B cell (primary cell): Measurements from ENCODE around the gene LRRC4C. TPM values are rescaled to one million over a fixed set of nuclear protein-coding genes. Genes with fewer than 3 reads are reported as not detected.

Experiments used
- ATAC-seq: fragments of 200-7000 bp; cut with Tn5 transposase; one replicate; pipeline ENCODE4 v1.10.0; 2021; ENCODE audit warnings: low read depth, mild to moderate bottlenecking, moderate number of reproducible peaks, moderate library complexity
- CTCF ChIA-PET: fragments of 350-600 bp; sonication (Branson Sonifier 250); formaldehyde crosslinking; loops from one replicate; lab custom pipeline; 2021; ENCODE audit warnings: antibody characterized with exemption, inconsistent platforms; lab: Charles Lee
- POLR2A ChIA-PET: fragments of 350-600 bp; sonication (Branson Sonifier 250); formaldehyde crosslinking; loops from one replicate; lab custom pipeline; 2021; ENCODE audit warnings: antibody characterized with exemption; lab: Charles Lee
- DNase-seq: peaks from one replicate; pipeline ENCODE4 v3.0.0; 2013
- H2AFZ ChIP-seq: 2 replicates; pipeline ENCODE4 v1.6.1; 2012; ENCODE audit warnings: mild to moderate bottlenecking, low read depth, low read length; ENCODE audit not compliant: insufficient read depth, poor library complexity, severe bottlenecking
- H3K27ac ChIP-seq, 2 donors: 1 replicate in 1 of 2; 2 replicates in 1 of 2; pipeline ENCODE4 v1.5.1; 2012 to 2013; ENCODE audit warnings: low read length in 2 of 2, mild to moderate bottlenecking in 2 of 2, moderate library complexity in 1 of 2
- H3K27me3 ChIP-seq, 4 experiments: fragments of 200-600 bp in 1 of 4; sonication (generic) in 1 of 4; replicated peaks in 1 of 4; 1 replicate in 2 of 4; 2 replicates in 2 of 4; pipeline versions ENCODE4 v1.6.1 to v1.7.0; 2013 to 2016; ENCODE audit warnings: low read length in 3 of 4, mild to moderate bottlenecking in 2 of 4, mixed read lengths in 1 of 4, moderate library complexity in 1 of 4; ENCODE audit not compliant: insufficient read depth in 4 of 4, control insufficient read depth in 3 of 4; ENCODE audit errors: control extremely low read depth in 1 of 4
- H3K36me3 ChIP-seq, 2 experiments: replicated peaks in 1 of 2; 1 replicate in 1 of 2; 2 replicates in 1 of 2; pipeline versions ENCODE4 v1.6.1 to v1.7.1; 2013; ENCODE audit warnings: low read length in 1 of 2; ENCODE audit not compliant: insufficient read depth in 2 of 2, control insufficient read depth in 1 of 2; ENCODE audit errors: control extremely low read depth in 1 of 2, extremely low read depth in 1 of 2
- H3K4me1 ChIP-seq, 2 donors: fragments of 200-600 bp in 1 of 2; sonication (generic) in 1 of 2; 1 replicate in 1 of 2; 2 replicates in 1 of 2; pipeline versions ENCODE4 v1.5.1 to v1.6.1; 2013 to 2017; ENCODE audit warnings: low read length in 2 of 2; ENCODE audit not compliant: control insufficient read depth in 2 of 2, insufficient read depth in 2 of 2
- H3K4me2 ChIP-seq: replicated peaks from 2 replicates; pipeline ENCODE3; 2012; ENCODE audit warnings: mild to moderate bottlenecking, low read depth, low read length; ENCODE audit not compliant: poor library complexity, severe bottlenecking
- H3K4me3 ChIP-seq, 5 experiments: fragments of 200-600 bp in 1 of 5; sonication (generic) in 1 of 5; 1 replicate in 3 of 5; 2 replicates in 2 of 5; pipeline versions ENCODE4 v1.5.1 to v1.7.0; 2011 to 2016; ENCODE audit warnings: low read length in 4 of 5, mild to moderate bottlenecking in 4 of 5, low read depth in 2 of 5, control low read depth in 1 of 5, moderate library complexity in 1 of 5; ENCODE audit not compliant: insufficient read depth in 1 of 5; ENCODE audit errors: control extremely low read depth in 1 of 5, extremely low read depth in 1 of 5
- H3K79me2 ChIP-seq: fragments of 200-600 bp; sonication (generic); one replicate; pipeline ENCODE4 v1.6.0; 2016; ENCODE audit warnings: low read length; ENCODE audit not compliant: control insufficient read depth, insufficient read depth
- H3K9ac ChIP-seq: fragments of 200-600 bp; sonication (generic); 2 replicates; pipeline ENCODE4 v1.6.1; 2017; ENCODE audit warnings: mild to moderate bottlenecking, low read length, moderate library complexity
- H3K9me3 ChIP-seq, 3 donors: one replicate each; pipeline versions ENCODE4 v1.6.1 to v1.7.1; 2013; ENCODE audit warnings: low read length in 2 of 3; ENCODE audit not compliant: control insufficient read depth in 2 of 3, insufficient read depth in 1 of 3; ENCODE audit errors: control extremely low read depth in 1 of 3
- H4K20me1 ChIP-seq: 2 replicates; pipeline ENCODE4 v1.6.0; 2012; ENCODE audit warnings: mild to moderate bottlenecking, low read length; ENCODE audit not compliant: insufficient read depth, control insufficient read depth, poor library complexity, severe bottlenecking
- H3K27ac Mint-ChIP-seq: one replicate; pipeline ENCODE4 v1.8.0; 2021; ENCODE audit warnings: mixed read lengths
- H3K27me3 Mint-ChIP-seq: one replicate; pipeline ENCODE4 v1.8.0; 2021; ENCODE audit warnings: mixed read lengths
- H3K4me1 Mint-ChIP-seq: one replicate; pipeline ENCODE4 v1.8.0; 2021; ENCODE audit warnings: mixed read lengths
- H3K4me3 Mint-ChIP-seq: one replicate; pipeline ENCODE4 v1.8.0; 2021; ENCODE audit warnings: mixed read lengths
- H3K9me3 Mint-ChIP-seq: one replicate; pipeline ENCODE4 v1.8.0; 2022; ENCODE audit warnings: mixed read lengths; ENCODE audit not compliant: insufficient read depth
- CTCF ChIP-seq: fragments of 200-600 bp; IDR thresholded peaks from one replicate; pipeline ENCODE4 v1.8.0; 2022; ENCODE audit warnings: antibody characterized with exemption, mild to moderate bottlenecking
- EZH2 ChIP-seq: IDR thresholded peaks from 2 replicates; pipeline ENCODE4 v1.6.1; 2012; ENCODE audit warnings: borderline replicate concordance, low read depth, mild to moderate bottlenecking, moderate library complexity, low read length; ENCODE audit not compliant: insufficient read depth, poor library complexity, severe bottlenecking
- WGBS: methylation state at CpG from one replicate; pipeline ENCODE4 v1.1.5; 2013; ENCODE audit warnings: missing lambda C conversion rate; ENCODE audit not compliant: insufficient coverage; 5-methylcytosine and 5-hydroxymethylcytosine counted together
- intact Hi-C: fragments of 100-400 bp; cut with micrococcal nuclease; formaldehyde crosslinking; loops from one replicate; pipeline ENCODE4 v1.10.0; 2022
- polyA plus RNA-seq: library from polyadenylated mRNA; depleted of rRNA; stranded (reverse); fragments of >200 nt; gene quantifications from 2 replicates; pipeline ENCODE4 v1.2.3, GENCODE V29; 2012
- total RNA-seq, 2 donors: library from RNA; stranded (reverse); fragments of 120-200 nt in 1 of 2; gene quantifications; 1 replicate in 1 of 2; 2 replicates in 1 of 2; pipeline versions ENCODE4 v1.2.3 to v1.2.4, GENCODE V29; 2013 to 2022

The LRRC4C gene
- total and polyA plus RNA-seq, 2 donors (not counting 1 experiment from before 2014, with no cell fraction given), result 0.57 TPM; not detected in 1

- Histone ChIP-seq H3K9ac (no peak overlapping the region), H3K27me3 (no peaks in the 10 kb centered on the region), H3K4me2 (no peak overlapping the region), H3K4me1 (no peaks in the 10 kb centered on the region), H3K79me2 (no peaks in the 10 kb centered on the region), H3K4me3 (no peak overlapping the region), H4K20me1 (no peaks in the 10 kb centered on the region), H3K9me3 (no peaks in the 10 kb centered on the region), H3K27ac (no peak overlapping the region), H3K36me3 (no peaks in the 10 kb centered on the region), H2AFZ (no peak overlapping the region)
- no peaks in the 10 kb centered on the region for H3K27me3 Mint-ChIP-seq
- ChIA-PET CTCF (no interaction called here), POLR2A (no interaction called here)
- H3K27ac Mint-ChIP-seq, result no peak overlapping the region
- no peaks in the 10 kb centered on the region for H3K9me3 Mint-ChIP-seq
- TF ChIP-seq CTCF (no peak), EZH2 (no peak)
- intact Hi-C loops, result no loop called here
- DNase-seq (peak; percentile 3), ATAC-seq (no peak)
- WGBS, result 85% methylated on average over 2 of the region's 5 CpGs
- H3K4me1 Mint-ChIP-seq, result no peaks in the 10 kb centered on the region
- H3K4me3 Mint-ChIP-seq, result no peak overlapping the region
Measured at GRCh38 chr11:41431784-41432183, 27.7 kb downstream of the LRRC4C start.

- no peak overlapping the region for H3K4me3 Mint-ChIP-seq
- POLR2A ChIA-PET, result no interaction called here
- ATAC-seq, result no peak
Measured at GRCh38 chr11:41419901-41420300, 39.6 kb downstream of the LRRC4C start.

More at GRCh38 chr11:41419901-41420300, 39.6 kb downstream of the LRRC4C start:
- intact Hi-C loops, result no loop called here
- Histone ChIP-seq H3K4me1 (no peaks in the 10 kb centered on the region), H3K9me3 (peaks cover 0 to under 1% (median 0%) of the 10 kb centered on the region in 3 donors), H3K9ac (no peak overlapping the region), H3K36me3 (no peaks in the 10 kb centered on the region), H3K27ac (no peak overlapping the region), H3K4me2 (no peak overlapping the region), H3K4me3 (no peak overlapping the region), H3K79me2 (no peaks in the 10 kb centered on the region), H2AFZ (no peak overlapping the region), H3K27me3 (no peaks in the 10 kb centered on the region), H4K20me1 (no peaks in the 10 kb centered on the region)
- Mint-ChIP-seq H3K27me3 (no peaks in the 10 kb centered on the region), H3K27ac (no peak overlapping the region), H3K9me3 (no peaks in the 10 kb centered on the region), H3K4me1 (peaks cover 16% of the 10 kb centered on the region)
- DNase-seq, result no peak
- no peak for TF ChIP-seq CTCF
- no peak for TF ChIP-seq EZH2
- WGBS, result 95% methylated on average over 4 of the region's 4 CpGs
- CTCF ChIA-PET, result no interaction called here
